Neutrophil (primary cell): Measurements from ENCODE around the gene GARS1.
"Not testable (repeated sequence)": the region's sequence is repeated elsewhere in the genome, so short reads cannot be mapped to it uniquely, and the experiment has no call there.

ENCODE experiments used
- H3K27ac ChIP-seq: fragments of 200-600 bp; sonication (generic); 2 replicates; pipeline ENCODE4 v1.5.1; 2016; ENCODE audit warnings: mild to moderate bottlenecking, moderate library complexity
- H3K27me3 ChIP-seq: fragments of 200-600 bp; sonication (generic); 2 replicates; pipeline ENCODE4 v1.6.0; 2016; ENCODE audit warnings: mild to moderate bottlenecking
- H3K36me3 ChIP-seq: fragments of 200-600 bp; sonication (generic); 2 replicates; pipeline ENCODE4 v1.5.1; 2017
- H3K4me1 ChIP-seq, 2 experiments: fragments of 200-600 bp in 1 of 2; sonication (generic) in 1 of 2; 1 replicate in 1 of 2; 2 replicates in 1 of 2; pipeline versions ENCODE4 v1.5.1 to v1.6.1; 2013 to 2016; ENCODE audit warnings: low read depth in 1 of 2, low read length in 1 of 2, mild to moderate bottlenecking in 1 of 2, moderate library complexity in 1 of 2; ENCODE audit not compliant: control insufficient read depth in 1 of 2, insufficient read depth in 1 of 2
- H3K4me3 ChIP-seq, 2 experiments: fragments of 200-600 bp in 1 of 2; sonication (generic) in 1 of 2; 1 replicate in 1 of 2; 2 replicates in 1 of 2; pipeline ENCODE4 v1.5.1; 2013 to 2016; ENCODE audit warnings: low read depth in 1 of 2, low read length in 1 of 2, mild to moderate bottlenecking in 1 of 2, moderate library complexity in 1 of 2
- H3K9me3 ChIP-seq: fragments of 200-600 bp; sonication (generic); 2 replicates; pipeline ENCODE4 v1.5.1; 2016
- CTCF ChIP-seq: fragments of 200-600 bp; sonication (generic); IDR thresholded peaks from 2 replicates; pipeline ENCODE4 v1.5.1; 2016; ENCODE audit warnings: antibody characterized with exemption

GARS1 gene

GRCh38 chr7:30633223-30633622 lies 38.5 kb downstream of the GARS1 start:
- Histone ChIP-seq H3K27me3 (no peaks in the 10 kb centered on the region), H3K4me3 (no peak overlapping the region), H3K4me1 (no peaks in the 10 kb centered on the region), H3K9me3 (no peaks in the 10 kb centered on the region), H3K36me3 (peaks cover 67% of the 10 kb centered on the region), H3K27ac (no peak overlapping the region)
- TF ChIP-seq CTCF = no peak

- TF ChIP-seq CTCF = no peak
- Histone ChIP-seq H3K9me3 (no peaks in the 10 kb centered on the region), H3K27me3 (no peaks in the 10 kb centered on the region), H3K36me3 (peaks cover 57% of the 10 kb centered on the region), H3K27ac (no peak overlapping the region), H3K4me1 (no peaks in the 10 kb centered on the region), H3K4me3 (no peak overlapping the region)
These were observed 39.5 kb downstream of the GARS1 start for GRCh38 chr7:30634193-30634626.

GRCh38 chr7:30634634-30635201 lies 40.0 kb downstream of the GARS1 start:
- Histone ChIP-seq H3K4me1 (no peaks in the 10 kb centered on the region), H3K27ac (no peak overlapping the region), H3K27me3 (no peaks in the 10 kb centered on the region), H3K36me3 (peaks cover 52% of the 10 kb centered on the region), H3K4me3 (no peak overlapping the region), H3K9me3 (no peaks in the 10 kb centered on the region)
- TF ChIP-seq CTCF = no peak

- H3K4me3 ChIP-seq = no peak overlapping the region
- TF ChIP-seq CTCF = no peak
- H3K9me3 ChIP-seq = no peaks in the 10 kb centered on the region
- peaks cover 47% of the 10 kb centered on the region for H3K36me3 ChIP-seq
- H3K27me3 ChIP-seq = no peaks in the 10 kb centered on the region
- H3K27ac ChIP-seq = no peak overlapping the region
- no peaks in the 10 kb centered on the region for H3K4me1 ChIP-seq
These were observed 41.1 kb downstream of the GARS1 start for GRCh38 chr7:30635798-30636197.

- not testable (repeated sequence) for H3K4me3 ChIP-seq, H3K9me3 ChIP-seq, H3K4me1 ChIP-seq, H3K36me3 ChIP-seq, H3K27me3 ChIP-seq, H3K27ac ChIP-seq
These were observed 47.6 kb downstream of the GARS1 start for GRCh38 chr7:30642322-30642721.

GRCh38 chr7:30642789-30643188 lies 48.1 kb downstream of the GARS1 start:
- Histone ChIP-seq H3K4me3 (no peak overlapping the region), H3K36me3 (peaks cover 4% of the 10 kb centered on the region), H3K9me3 (no peaks in the 10 kb centered on the region), H3K27ac (no peak overlapping the region), H3K27me3 (no peaks in the 10 kb centered on the region), H3K4me1 (no peaks in the 10 kb centered on the region)
- TF ChIP-seq CTCF = no peak
